MM.1S (cell line): Measurements from ENCODE around the gene LRRC17.

Experiments
- DNase-seq: peaks from one replicate; pipeline ENCODE4 v3.0.0-alpha.2; 2015
- H2AFZ ChIP-seq: fragments of 300-600 bp; sonication (generic); 2 replicates; pipeline ENCODE4 v1.6.0; 2016; ENCODE audit warnings: antibody characterized with exemption, low read length
- H3F3A ChIP-seq: fragments of 300-600 bp; sonication (generic); 2 replicates; pipeline ENCODE4 v1.6.1; 2016; ENCODE audit warnings: mild to moderate bottlenecking, antibody characterized with exemption, low read length, moderate library complexity, mixed read lengths; ENCODE audit not compliant: insufficient read depth
- H3K27ac ChIP-seq: fragments of 300-600 bp; sonication (generic); 2 replicates; pipeline ENCODE4 v1.5.1; 2016; ENCODE audit warnings: mild to moderate bottlenecking, low read length
- H3K27me3 ChIP-seq: fragments of 300-600 bp; sonication (generic); replicated peaks from 2 replicates; pipeline ENCODE4 v1.6.0; 2016; ENCODE audit warnings: low read length; ENCODE audit not compliant: insufficient read depth
- H3K36me3 ChIP-seq: fragments of 300-600 bp; sonication (generic); replicated peaks from 2 replicates; pipeline ENCODE4 v1.6.1; 2016; ENCODE audit warnings: mild to moderate bottlenecking, low read length, mixed read lengths; ENCODE audit not compliant: insufficient read depth
- H3K4me1 ChIP-seq: fragments of 300-600 bp; sonication (generic); 2 replicates; pipeline ENCODE4 v1.6.1; 2016; ENCODE audit warnings: low read length, mixed read lengths
- H3K4me2 ChIP-seq: fragments of 300-600 bp; sonication (generic); 2 replicates; pipeline ENCODE4 v1.6.0; 2016; ENCODE audit warnings: low read depth, low read length
- H3K4me3 ChIP-seq: fragments of 300-600 bp; sonication (generic); 2 replicates; pipeline ENCODE4 v1.5.1; 2016; ENCODE audit warnings: low read length, mixed read lengths
- H3K79me2 ChIP-seq: fragments of 300-600 bp; sonication (generic); 2 replicates; pipeline ENCODE4 v1.6.1; 2016; ENCODE audit warnings: mixed run types, low read length, mixed read lengths
- H3K9ac ChIP-seq: fragments of 300-600 bp; sonication (generic); 2 replicates; pipeline ENCODE4 v1.6.1; 2016; ENCODE audit warnings: low read length, mixed read lengths
- H3K9me2 ChIP-seq: fragments of 300-600 bp; sonication (generic); replicated peaks from 2 replicates; pipeline ENCODE4 v1.6.1; 2016; ENCODE audit warnings: mild to moderate bottlenecking, low read length, mixed read lengths; ENCODE audit not compliant: insufficient read depth
- H3K9me3 ChIP-seq: fragments of 300-600 bp; sonication (generic); replicated peaks from 2 replicates; pipeline ENCODE4 v1.6.1; 2016; ENCODE audit warnings: mild to moderate bottlenecking, low read length, mixed read lengths; ENCODE audit not compliant: insufficient read depth
- H4K20me1 ChIP-seq: fragments of 300-600 bp; sonication (generic); 2 replicates; pipeline ENCODE4 v1.6.1; 2016; ENCODE audit warnings: mild to moderate bottlenecking, low read length, moderate library complexity, mixed read lengths; ENCODE audit not compliant: insufficient read depth
- EZH2 ChIP-seq: fragments of 300-600 bp; sonication (generic); optimal IDR thresholded peaks from 2 replicates; pipeline ENCODE3; 2017; ENCODE audit warnings: low read depth, mild to moderate bottlenecking, antibody characterized with exemption, low read length, mixed read lengths
- EZH2phosphoT487 ChIP-seq: fragments of 300-600 bp; sonication (generic); IDR thresholded peaks from 2 replicates; pipeline ENCODE4 v1.6.1; 2018; ENCODE audit warnings: antibody characterized with exemption, low read length
- TF ChIP-seq, protein P1 (sequence below): fragments of 300-600 bp; sonication (generic); IDR thresholded peaks from 2 replicates; pipeline ENCODE4 v1.5.1; 2016; ENCODE audit warnings: antibody characterized with exemption, low read length, mixed read lengths

The LRRC17 gene

GRCh38 chr7:102892631-102893278 lies 20.0 kb upstream of the LRRC17 start:
- Histone ChIP-seq H3K79me2 (no peaks in the 10 kb centered on the region), H3K4me3 (no peak overlapping the region)
- no peak for DNase-seq

DNA sequence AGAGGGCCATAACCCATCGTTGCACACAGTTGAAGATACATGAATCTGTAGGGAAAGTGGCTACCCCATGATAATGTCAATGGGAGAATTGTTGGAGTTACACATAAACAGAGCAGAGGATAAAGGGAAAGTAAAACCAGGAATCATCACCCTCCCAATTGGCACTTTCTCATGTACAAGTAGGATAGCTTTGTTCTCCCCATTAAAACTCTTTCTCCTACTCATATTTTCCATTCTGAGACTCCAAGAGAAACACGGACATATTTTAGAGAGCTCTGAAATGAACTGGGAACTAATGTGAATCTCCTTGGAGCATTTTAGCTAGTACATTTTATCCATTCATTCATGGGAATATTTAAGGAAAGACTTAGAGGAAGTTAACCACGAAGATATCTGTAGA lies 17.2 kb upstream of the LRRC17 start:
- no peaks in the 10 kb centered on the region for H4K20me1 ChIP-seq
- no peaks in the 10 kb centered on the region for H3K9me2 ChIP-seq
- no peak overlapping the region for H3K9ac ChIP-seq
- H3K36me3 ChIP-seq, result no peaks in the 10 kb centered on the region
- no peak overlapping the region for H3K27ac ChIP-seq
- H3K4me2 ChIP-seq, result no peak overlapping the region
- no peaks in the 10 kb centered on the region for H3F3A ChIP-seq
- H3K27me3 ChIP-seq, result no peaks in the 10 kb centered on the region
- H3K4me1 ChIP-seq, result no peaks in the 10 kb centered on the region
- H3K4me3 ChIP-seq, result no peak overlapping the region
- DNase-seq, result no peak
- H2AFZ ChIP-seq, result no peak overlapping the region
- TF ChIP-seq EZH2, result no peak
- TF ChIP-seq EZH2phosphoT487, result no peak
- TF ChIP-seq, protein P1, sequence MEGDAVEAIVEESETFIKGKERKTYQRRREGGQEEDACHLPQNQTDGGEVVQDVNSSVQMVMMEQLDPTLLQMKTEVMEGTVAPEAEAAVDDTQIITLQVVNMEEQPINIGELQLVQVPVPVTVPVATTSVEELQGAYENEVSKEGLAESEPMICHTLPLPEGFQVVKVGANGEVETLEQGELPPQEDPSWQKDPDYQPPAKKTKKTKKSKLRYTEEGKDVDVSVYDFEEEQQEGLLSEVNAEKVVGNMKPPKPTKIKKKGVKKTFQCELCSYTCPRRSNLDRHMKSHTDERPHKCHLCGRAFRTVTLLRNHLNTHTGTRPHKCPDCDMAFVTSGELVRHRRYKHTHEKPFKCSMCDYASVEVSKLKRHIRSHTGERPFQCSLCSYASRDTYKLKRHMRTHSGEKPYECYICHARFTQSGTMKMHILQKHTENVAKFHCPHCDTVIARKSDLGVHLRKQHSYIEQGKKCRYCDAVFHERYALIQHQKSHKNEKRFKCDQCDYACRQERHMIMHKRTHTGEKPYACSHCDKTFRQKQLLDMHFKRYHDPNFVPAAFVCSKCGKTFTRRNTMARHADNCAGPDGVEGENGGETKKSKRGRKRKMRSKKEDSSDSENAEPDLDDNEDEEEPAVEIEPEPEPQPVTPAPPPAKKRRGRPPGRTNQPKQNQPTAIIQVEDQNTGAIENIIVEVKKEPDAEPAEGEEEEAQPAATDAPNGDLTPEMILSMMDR, result no peak
- H3K9me3 ChIP-seq, result no peaks in the 10 kb centered on the region
- H3K79me2 ChIP-seq, result no peaks in the 10 kb centered on the region

More at GRCh38 chr7:102892631-102893278, 20.0 kb upstream of the LRRC17 start:
- H3K9me3 ChIP-seq, result no peaks in the 10 kb centered on the region
- no peaks in the 10 kb centered on the region for H3K36me3 ChIP-seq
- H4K20me1 ChIP-seq, result no peaks in the 10 kb centered on the region
- no peaks in the 10 kb centered on the region for H3F3A ChIP-seq
- H3K27ac ChIP-seq, result no peak overlapping the region
- no peak overlapping the region for H3K9ac ChIP-seq
- no peaks in the 10 kb centered on the region for H3K9me2 ChIP-seq
- no peak for TF ChIP-seq EZH2phosphoT487
- no peak for TF ChIP-seq EZH2
- TF ChIP-seq, protein P1, result no peak
- H3K27me3 ChIP-seq, result no peaks in the 10 kb centered on the region
- H2AFZ ChIP-seq, result no peak overlapping the region
- H3K4me2 ChIP-seq, result no peak overlapping the region
- H3K4me1 ChIP-seq, result no peaks in the 10 kb centered on the region

DNA sequence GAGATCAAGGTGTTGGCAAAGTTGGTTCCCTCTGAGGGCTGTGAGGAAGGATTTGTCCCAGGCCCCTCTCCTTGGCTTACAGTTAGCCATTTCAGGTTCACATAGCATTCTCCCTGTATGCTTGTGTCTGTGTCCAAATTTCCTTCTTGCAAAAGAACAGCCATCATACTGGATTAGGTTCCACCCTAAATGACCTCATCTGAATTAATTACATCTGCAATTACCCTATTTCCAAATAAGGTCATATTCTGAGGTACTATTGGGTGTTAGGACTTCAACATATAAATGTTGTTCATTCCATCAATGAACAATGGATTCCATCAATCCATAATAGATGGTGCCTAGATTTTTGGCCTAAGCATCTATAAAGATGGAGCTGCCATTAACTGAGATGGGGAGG lies 16.2 kb upstream of the LRRC17 start:
- H3K9me3 ChIP-seq, result no peaks in the 10 kb centered on the region
- H3K9me2 ChIP-seq, result no peaks in the 10 kb centered on the region
- no peak overlapping the region for H3K4me3 ChIP-seq
- H4K20me1 ChIP-seq, result no peaks in the 10 kb centered on the region
- H3K79me2 ChIP-seq, result no peaks in the 10 kb centered on the region
- no peak overlapping the region for H3K27ac ChIP-seq
- H3K27me3 ChIP-seq, result no peaks in the 10 kb centered on the region
- no peak overlapping the region for H2AFZ ChIP-seq
- DNase-seq, result no peak
- H3K36me3 ChIP-seq, result no peaks in the 10 kb centered on the region
- H3F3A ChIP-seq, result no peaks in the 10 kb centered on the region
- no peaks in the 10 kb centered on the region for H3K4me1 ChIP-seq
- H3K9ac ChIP-seq, result no peak overlapping the region
- TF ChIP-seq, protein P1, result no peak
- TF ChIP-seq EZH2phosphoT487 (no peak), EZH2 (no peak)
- no peak overlapping the region for H3K4me2 ChIP-seq
